Left ventricle myocardium inferior (tissue), 1 donor: ENCODE results near the gene DDX10. TPM values are rescaled to one million over a fixed set of nuclear protein-coding genes. Genes with fewer than 3 reads are reported as not detected.
"Not testable (repeated sequence)": the region's sequence is repeated elsewhere in the genome, so short reads cannot be mapped to it uniquely, and the experiment has no call there.

Experiments used
- DNase-seq: peaks from one replicate; pipeline ENCODE4 v3.0.0-alpha.2; 2020
- H3K27ac ChIP-seq: fragments of 200-600 bp; replicated peaks from 2 replicates; pipeline ENCODE4 v1.8.0; 2021
- H3K27me3 ChIP-seq: fragments of 200-600 bp; 2 replicates; pipeline ENCODE4 v1.8.0; 2021; ENCODE audit warnings: low read depth
- H3K36me3 ChIP-seq: fragments of 200-600 bp; 2 replicates; pipeline ENCODE4 v1.8.0; 2021
- H3K4me1 ChIP-seq: fragments of 200-600 bp; 2 replicates; pipeline ENCODE4 v1.8.0; 2021
- H3K4me3 ChIP-seq: fragments of 200-600 bp; 2 replicates; pipeline ENCODE4 v1.8.0; 2021; ENCODE audit warnings: mild to moderate bottlenecking, moderate library complexity
- H3K9me3 ChIP-seq: fragments of 200-600 bp; replicated peaks from 2 replicates; pipeline ENCODE4 v1.8.0; 2021
- intact Hi-C: fragments of 100-400 bp; cut with micrococcal nuclease; formaldehyde crosslinking; loops from one replicate; pipeline ENCODE4 v1.11.0; 2022
- total RNA-seq: library from RNA; stranded (reverse); fragmentation: NEBNext Ultra II Directional; extraction: Animal tissue kit (Norgen Biotek cat#: 25700); gene quantifications from one replicate; pipeline ENCODE4 v1.2.1, GENCODE V29; 2021
- TF ChIP-seq, protein P1 (sequence below): fragments of 200-600 bp; IDR thresholded peaks from 2 replicates; pipeline ENCODE4 v1.8.0; 2021; ENCODE audit warnings: antibody characterized with exemption, mild to moderate bottlenecking, borderline replicate concordance
- donor health status: DM: no; HTN: yes; CAD: no; lungs with severe emphysema.

The DDX10 gene
- total RNA-seq, 1 donor from 2014 or later: 11.7 TPM

DNA sequence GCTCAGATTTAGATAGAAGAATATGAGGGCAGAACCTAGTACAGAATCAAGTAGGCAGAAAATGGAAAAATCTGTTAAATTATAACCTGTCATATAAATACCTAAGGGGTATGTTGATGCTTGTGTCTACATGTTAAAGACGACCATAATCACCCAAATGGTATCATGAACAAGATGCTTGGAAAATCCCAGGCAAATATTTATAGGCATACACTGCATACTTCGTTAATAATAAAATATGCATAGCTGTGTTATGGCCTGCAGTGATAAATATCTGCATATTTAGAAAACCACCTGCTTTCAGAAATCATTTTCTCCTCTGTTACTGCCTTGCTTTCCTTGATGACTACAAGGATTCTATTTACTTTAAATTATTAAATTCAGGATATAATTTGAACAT, 18.9 kb upstream of the DDX10 start:
- intact Hi-C loops: no loop called here
- H3K9me3 ChIP-seq: no peaks in the 10 kb centered on the region
- peaks cover 9% of the 10 kb centered on the region for H3K4me1 ChIP-seq
- no peak overlapping the region for H3K4me3 ChIP-seq
- no peaks in the 10 kb centered on the region for H3K27me3 ChIP-seq
- TF ChIP-seq, protein P1, sequence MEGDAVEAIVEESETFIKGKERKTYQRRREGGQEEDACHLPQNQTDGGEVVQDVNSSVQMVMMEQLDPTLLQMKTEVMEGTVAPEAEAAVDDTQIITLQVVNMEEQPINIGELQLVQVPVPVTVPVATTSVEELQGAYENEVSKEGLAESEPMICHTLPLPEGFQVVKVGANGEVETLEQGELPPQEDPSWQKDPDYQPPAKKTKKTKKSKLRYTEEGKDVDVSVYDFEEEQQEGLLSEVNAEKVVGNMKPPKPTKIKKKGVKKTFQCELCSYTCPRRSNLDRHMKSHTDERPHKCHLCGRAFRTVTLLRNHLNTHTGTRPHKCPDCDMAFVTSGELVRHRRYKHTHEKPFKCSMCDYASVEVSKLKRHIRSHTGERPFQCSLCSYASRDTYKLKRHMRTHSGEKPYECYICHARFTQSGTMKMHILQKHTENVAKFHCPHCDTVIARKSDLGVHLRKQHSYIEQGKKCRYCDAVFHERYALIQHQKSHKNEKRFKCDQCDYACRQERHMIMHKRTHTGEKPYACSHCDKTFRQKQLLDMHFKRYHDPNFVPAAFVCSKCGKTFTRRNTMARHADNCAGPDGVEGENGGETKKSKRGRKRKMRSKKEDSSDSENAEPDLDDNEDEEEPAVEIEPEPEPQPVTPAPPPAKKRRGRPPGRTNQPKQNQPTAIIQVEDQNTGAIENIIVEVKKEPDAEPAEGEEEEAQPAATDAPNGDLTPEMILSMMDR: no peak
- DNase-seq: no peak
- no peak overlapping the region for H3K27ac ChIP-seq
- no peaks in the 10 kb centered on the region for H3K36me3 ChIP-seq

DNA sequence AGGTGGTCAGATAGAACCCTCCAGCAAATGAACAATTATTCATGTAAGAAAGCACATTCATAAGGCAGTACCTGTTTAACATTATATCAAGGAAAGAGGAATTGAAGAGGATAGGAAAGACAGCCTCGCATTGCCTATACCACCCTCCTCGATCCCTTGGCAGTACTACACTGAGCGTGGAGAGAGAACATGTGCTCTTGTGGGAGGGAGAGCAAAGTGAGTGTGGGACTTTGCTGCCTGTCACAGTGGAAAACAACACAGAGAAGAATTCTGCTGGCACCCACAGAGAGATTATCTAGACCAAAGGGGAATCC, 17.5 kb upstream of the DDX10 start:
- TF ChIP-seq, protein P1: peak; percentile 17
- Histone ChIP-seq H3K4me3 (no peak overlapping the region), H3K27ac (peak overlapping the region; percentile 88), H3K4me1 (peaks cover 9% of the 10 kb centered on the region), H3K9me3 (no peaks in the 10 kb centered on the region), H3K27me3 (no peaks in the 10 kb centered on the region), H3K36me3 (no peaks in the 10 kb centered on the region)
- intact Hi-C loops: no loop called here
- no peak for DNase-seq

DNA sequence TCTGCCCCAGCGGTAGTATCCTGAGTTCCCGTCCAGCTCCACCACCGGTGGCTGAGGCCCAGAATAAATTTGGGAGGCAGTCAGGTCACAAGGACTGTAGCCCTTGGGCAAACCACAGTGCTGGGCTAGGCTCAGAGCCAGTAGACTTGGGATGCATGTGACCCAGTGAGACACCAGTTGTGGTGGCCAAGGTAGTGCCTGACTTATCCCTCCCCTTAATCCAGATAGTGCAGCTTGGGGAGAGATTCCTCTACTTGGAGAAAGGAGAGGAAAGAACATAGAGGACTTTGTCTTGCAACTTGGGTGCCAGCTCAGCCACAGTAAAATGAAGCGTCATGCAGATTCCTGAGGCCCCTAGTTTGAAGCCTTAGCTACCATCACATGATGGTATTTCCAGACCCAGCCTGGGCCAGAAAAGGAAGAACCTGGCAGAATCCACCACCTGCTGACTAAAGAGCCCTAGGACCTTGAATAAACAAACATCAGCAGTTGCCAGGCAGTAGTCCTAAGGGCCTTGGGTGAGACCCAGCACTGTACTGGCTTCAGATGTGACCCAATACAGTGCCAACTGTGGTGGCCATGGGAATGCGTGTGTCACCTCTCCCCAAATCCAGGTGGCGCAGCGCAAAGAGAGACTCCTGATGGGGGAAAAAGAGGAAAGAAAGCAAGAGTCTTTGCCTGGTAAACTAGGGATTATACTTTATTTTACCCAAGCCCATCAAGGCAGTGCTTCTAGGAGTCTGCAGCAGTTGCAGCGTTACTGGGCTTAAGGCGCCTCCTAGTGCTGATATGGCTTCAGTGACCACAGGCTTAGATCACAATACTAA, 17.0 kb upstream of the DDX10 start:
- TF ChIP-seq, protein P1: peak; percentile 77
- peak; percentile 78 for DNase-seq
- no peaks in the 10 kb centered on the region for H3K27me3 ChIP-seq
- H3K27ac ChIP-seq: peak overlapping the region; percentile 88
- H3K9me3 ChIP-seq: peaks cover 5% of the 10 kb centered on the region
- peak overlapping the region; percentile 38 for H3K4me3 ChIP-seq
- intact Hi-C loops: no loop called here
- H3K36me3 ChIP-seq: no peaks in the 10 kb centered on the region
- peaks cover 9% of the 10 kb centered on the region for H3K4me1 ChIP-seq

DNA sequence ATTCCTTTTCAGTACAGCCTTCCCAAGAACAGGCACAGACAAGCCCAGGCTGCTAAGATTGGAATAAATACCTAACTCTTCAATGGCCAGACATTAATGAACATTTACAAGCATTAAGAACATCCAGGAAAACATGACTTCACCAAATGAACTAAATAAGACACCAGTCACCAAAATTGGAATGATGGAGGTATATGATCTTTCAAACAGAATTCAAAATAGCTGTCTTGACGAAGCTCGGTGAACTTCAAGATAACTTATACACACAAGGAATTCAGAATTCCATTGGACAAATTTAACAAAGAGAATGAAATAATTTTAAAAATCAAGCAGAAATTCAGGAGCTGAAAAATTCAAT, 16.4 kb upstream of the DDX10 start:
- TF ChIP-seq, protein P1: no peak
- no peaks in the 10 kb centered on the region for H3K27me3 ChIP-seq
- intact Hi-C loops: no loop called here
- peak overlapping the region; percentile 38 for H3K4me3 ChIP-seq
- peaks cover 9% of the 10 kb centered on the region for H3K4me1 ChIP-seq
- H3K9me3 ChIP-seq: peaks cover 9% of the 10 kb centered on the region
- DNase-seq: no peak
- H3K27ac ChIP-seq: peak overlapping the region; percentile 88
- no peaks in the 10 kb centered on the region for H3K36me3 ChIP-seq

DNA sequence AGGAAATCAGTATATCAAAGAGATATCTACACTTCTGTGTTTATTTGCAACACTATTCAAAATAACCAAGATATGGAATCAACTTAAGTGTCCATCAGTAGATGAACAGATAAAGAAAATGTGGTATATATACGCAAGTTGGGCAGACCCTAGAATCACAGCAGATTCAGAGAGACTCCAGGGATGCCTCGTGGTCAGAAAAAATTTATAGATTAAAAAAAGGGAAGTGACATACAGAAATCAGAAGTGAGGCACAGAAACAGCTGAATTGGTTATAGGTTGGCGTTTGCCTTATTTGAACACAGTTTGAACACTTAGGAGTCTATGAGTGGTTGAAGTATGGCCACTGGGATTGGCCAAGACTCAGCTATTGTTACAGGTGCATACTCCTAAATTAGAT, 10.8 kb upstream of the DDX10 start:
- H3K27ac ChIP-seq, H3K4me3 ChIP-seq, DNase-seq, H3K9me3 ChIP-seq, intact Hi-C loops, H3K27me3 ChIP-seq, H3K36me3 ChIP-seq, H3K4me1 ChIP-seq: not testable (repeated sequence)

DNA sequence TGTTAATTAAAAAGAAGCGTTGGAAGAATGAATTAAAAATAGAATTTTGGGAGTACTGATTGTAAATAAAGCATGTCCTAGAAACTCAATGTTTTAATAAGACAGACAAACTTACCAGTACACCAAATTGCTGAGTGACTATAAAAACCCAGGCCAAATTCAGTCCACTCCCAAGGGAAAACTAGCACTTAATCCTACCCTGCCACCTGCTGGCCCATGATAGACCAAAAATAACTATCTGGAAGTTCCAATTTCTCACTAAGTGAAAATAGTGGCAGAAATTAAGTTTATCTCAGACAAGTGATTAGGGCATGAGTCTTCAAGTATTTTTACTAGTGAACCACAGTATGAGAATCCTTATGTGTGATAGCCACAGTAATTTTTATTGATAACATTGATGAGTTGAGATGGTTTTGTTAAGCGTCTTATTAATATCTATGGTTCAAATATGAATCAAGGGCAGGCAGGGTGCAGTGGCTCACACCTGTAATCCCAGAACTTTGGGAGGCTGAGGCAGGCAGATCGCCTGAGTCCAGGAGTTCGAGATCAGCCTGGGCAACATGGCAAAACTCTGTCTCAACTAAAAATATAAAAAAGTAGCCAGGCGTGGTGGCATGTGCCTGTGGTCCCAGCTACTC, 9.8 kb upstream of the DDX10 start:
- Histone ChIP-seq H3K4me1 (no peaks in the 10 kb centered on the region), H3K27ac (no peak overlapping the region), H3K4me3 (no peak overlapping the region), H3K27me3 (no peaks in the 10 kb centered on the region), H3K9me3 (peaks cover 9% of the 10 kb centered on the region), H3K36me3 (no peaks in the 10 kb centered on the region)
- DNase-seq: no peak
- TF ChIP-seq, protein P1: peak; percentile 72
- intact Hi-C loops: no loop called here
